Mucosa of stomach (tissue), 1 donor: ENCODE data around the gene MAGOH.

Experiments
- H3K27me3 ChIP-seq: one replicate; pipeline ENCODE4 v1.7.0; 2013; ENCODE audit warnings: mild to moderate bottlenecking, low read length; ENCODE audit not compliant: control insufficient read depth, insufficient read depth
- H3K36me3 ChIP-seq: one replicate; pipeline ENCODE4 v1.7.0; 2013; ENCODE audit warnings: low read length; ENCODE audit not compliant: control insufficient read depth, insufficient read depth
- H3K4me1 ChIP-seq: one replicate; pipeline ENCODE4 v1.7.0; 2013; ENCODE audit warnings: mild to moderate bottlenecking, low read length; ENCODE audit not compliant: control insufficient read depth, insufficient read depth
- H3K4me3 ChIP-seq: one replicate; pipeline ENCODE4 v1.7.0; 2013; ENCODE audit warnings: low read length
- H3K9ac ChIP-seq: one replicate; pipeline ENCODE4 v1.7.0; 2013; ENCODE audit warnings: mild to moderate bottlenecking, low read length, moderate library complexity
- H3K9me3 ChIP-seq: one replicate; pipeline ENCODE4 v1.7.0; 2013; ENCODE audit warnings: mild to moderate bottlenecking, low read length, moderate library complexity; ENCODE audit not compliant: control insufficient read depth
- donor health status: Pancreatic carcinoma.

MAGOH gene

DNA sequence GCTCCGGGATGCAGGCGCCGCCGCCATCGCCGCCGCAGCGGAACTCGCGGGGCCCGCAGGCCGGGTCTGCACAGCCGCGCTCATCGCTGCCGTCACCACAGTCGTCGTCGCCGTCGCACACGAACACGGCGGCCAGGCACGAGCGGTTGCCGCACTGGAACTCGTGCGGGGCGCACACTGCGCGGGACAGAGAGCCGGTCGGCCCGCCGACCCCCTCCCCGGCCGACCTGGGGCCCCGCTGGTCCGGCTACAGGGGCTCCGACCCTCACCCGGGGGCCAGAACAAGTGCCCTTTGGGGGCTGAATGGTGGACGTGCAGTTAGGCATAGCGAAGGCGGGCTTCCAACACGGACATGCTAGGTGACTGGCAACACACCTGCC is 38.6 kb upstream of the MAGOH start:
- no peak overlapping the region for H3K4me3 ChIP-seq
- H3K27me3 ChIP-seq = no peaks in the 10 kb centered on the region
- H3K4me1 ChIP-seq = no peaks in the 10 kb centered on the region
- no peaks in the 10 kb centered on the region for H3K9me3 ChIP-seq
- H3K9ac ChIP-seq = no peak overlapping the region
- H3K36me3 ChIP-seq = no peaks in the 10 kb centered on the region

DNA sequence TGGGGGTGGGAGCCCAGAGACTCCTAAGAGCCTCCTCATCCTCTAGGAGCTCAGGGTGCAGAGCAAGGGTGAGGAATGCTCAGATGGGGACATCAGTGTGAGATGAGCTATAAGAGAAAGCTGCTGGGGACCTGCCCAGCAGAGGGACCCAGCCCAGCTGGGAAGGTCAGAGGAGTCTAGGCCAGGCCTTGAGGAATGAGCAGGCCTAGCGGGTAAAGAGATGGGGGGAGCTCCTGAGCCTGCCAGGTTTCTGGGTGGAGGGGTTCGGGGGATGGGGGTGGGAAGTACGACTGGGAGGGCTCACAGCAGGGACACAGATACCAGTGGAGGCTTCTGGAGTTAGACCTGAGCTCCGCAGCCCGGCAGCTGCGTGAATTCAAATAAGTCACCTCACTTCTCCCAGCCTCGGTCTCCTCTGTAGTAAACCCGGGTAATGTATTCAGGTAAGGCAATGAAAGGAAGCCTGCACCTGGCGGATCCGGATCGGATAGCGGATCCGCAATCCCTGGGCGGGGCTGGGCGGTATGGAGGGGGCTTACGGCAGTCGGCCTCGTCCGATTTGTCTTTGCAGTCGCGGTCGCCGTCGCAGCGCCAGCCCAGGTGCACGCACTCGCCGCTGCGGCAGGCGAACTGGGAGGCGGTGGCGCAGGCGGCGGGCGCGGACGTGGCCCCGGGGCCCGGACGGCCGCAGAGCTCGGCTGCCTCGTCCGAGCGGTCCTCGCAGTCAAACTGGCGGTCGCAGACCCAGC is 38.0 kb upstream of the MAGOH start:
- Histone ChIP-seq H3K9ac (no peak overlapping the region), H3K36me3 (no peaks in the 10 kb centered on the region), H3K4me3 (no peak overlapping the region), H3K27me3 (no peaks in the 10 kb centered on the region), H3K9me3 (no peaks in the 10 kb centered on the region), H3K4me1 (no peaks in the 10 kb centered on the region)

DNA sequence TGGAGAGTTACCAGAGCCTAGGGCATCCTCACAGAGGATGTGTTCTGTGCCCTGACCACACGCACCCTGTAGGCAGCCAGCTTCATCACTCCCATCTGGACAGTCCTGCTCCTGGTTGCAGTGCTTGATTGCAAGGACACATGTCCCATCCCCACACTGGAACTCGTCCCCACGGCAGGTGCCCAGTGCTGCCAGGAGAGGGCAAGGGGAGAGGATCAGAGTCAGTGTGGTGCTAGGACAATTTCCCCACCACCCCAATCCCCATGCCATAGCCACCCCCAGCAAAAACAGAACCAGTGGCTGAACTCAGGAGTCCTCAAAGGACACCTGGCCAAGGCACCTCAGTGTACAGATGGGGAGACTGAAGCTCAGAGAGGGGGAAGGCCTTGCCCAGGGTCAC is 37.2 kb upstream of the MAGOH start:
- H3K4me3 ChIP-seq = no peak overlapping the region
- no peaks in the 10 kb centered on the region for H3K36me3 ChIP-seq
- no peaks in the 10 kb centered on the region for H3K9me3 ChIP-seq
- no peak overlapping the region for H3K9ac ChIP-seq
- H3K4me1 ChIP-seq = no peaks in the 10 kb centered on the region
- H3K27me3 ChIP-seq = no peaks in the 10 kb centered on the region

DNA sequence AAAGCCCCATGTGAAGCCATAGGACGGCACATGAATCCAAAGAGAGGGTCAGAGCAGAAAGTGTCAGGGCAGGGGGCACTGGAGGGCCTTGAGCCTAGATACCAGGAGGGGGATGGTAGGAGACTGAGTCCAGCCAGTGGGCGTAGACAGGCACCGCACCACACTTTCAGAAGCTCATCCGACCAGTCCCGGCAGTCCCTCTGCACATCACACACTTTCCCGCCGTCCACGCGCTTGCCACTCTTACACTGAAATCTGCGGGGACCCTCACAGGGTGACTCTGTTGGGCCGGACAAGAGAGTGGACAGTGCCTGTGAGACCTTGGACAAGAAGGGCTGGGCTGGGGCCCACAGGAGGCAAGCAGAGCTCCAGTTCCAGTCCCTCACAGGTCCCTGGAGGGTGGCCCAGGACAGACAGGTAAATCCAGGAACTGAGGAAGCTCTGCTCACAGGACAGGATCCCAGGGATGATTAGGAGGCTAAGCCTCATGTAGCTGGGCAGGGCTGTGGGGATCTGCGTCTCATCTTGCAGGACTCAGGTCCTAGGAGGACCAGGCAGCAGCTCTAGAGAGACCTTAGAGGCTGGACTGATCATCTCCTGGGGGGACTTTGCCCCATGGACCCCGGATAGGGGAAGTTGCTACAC is 36.3 kb upstream of the MAGOH start:
- H3K4me3 ChIP-seq = no peak overlapping the region
- no peaks in the 10 kb centered on the region for H3K9me3 ChIP-seq
- no peak overlapping the region for H3K9ac ChIP-seq
- no peaks in the 10 kb centered on the region for H3K4me1 ChIP-seq
- H3K27me3 ChIP-seq = no peaks in the 10 kb centered on the region
- H3K36me3 ChIP-seq = no peaks in the 10 kb centered on the region

DNA sequence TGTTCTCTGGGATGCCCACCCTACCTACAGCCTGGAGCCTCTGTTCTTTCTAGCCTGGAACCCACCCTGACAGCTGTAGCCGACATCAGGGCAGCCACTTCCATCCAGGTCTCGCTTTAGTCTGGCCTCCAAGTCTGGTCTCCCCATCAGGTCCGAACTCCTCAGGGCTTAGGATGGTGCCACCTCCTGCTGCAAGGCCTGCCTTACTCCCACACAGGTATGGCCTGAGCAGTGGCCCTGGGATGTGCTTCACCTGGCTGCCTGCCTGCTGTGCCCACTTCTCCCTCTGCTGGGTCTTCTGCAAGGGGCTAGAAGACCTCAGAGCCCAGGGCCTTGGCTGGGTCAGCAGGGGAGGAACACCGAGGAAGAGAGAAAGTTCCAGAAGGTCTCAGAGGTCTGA is 35.7 kb upstream of the MAGOH start:
- Histone ChIP-seq H3K9ac (no peak overlapping the region), H3K27me3 (no peaks in the 10 kb centered on the region), H3K9me3 (no peaks in the 10 kb centered on the region), H3K36me3 (no peaks in the 10 kb centered on the region), H3K4me3 (no peak overlapping the region), H3K4me1 (no peaks in the 10 kb centered on the region)

DNA sequence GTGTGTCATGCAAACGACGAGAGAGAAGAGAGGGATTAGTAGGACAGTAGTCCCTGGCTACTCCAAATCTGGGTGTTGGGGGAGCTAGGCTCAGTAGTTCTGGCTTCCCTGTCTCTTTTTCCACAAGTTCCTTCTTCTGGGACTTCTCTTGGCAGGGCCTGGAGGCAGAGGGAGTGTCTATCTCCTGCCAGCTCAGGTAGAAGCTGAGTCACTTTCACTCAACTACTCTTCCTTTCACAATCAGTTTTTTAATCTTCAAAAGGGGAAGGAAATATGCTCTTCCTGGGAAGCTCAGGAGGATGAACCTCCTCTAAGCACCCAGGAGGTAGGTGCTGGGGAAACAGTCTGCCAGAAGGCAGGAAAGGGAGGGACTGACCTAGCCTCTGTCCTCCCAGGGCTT is 35.2 kb upstream of the MAGOH start:
- no peak overlapping the region for H3K4me3 ChIP-seq
- no peak overlapping the region for H3K9ac ChIP-seq
- H3K36me3 ChIP-seq = no peaks in the 10 kb centered on the region
- H3K27me3 ChIP-seq = no peaks in the 10 kb centered on the region
- no peaks in the 10 kb centered on the region for H3K4me1 ChIP-seq
- H3K9me3 ChIP-seq = no peaks in the 10 kb centered on the region

DNA sequence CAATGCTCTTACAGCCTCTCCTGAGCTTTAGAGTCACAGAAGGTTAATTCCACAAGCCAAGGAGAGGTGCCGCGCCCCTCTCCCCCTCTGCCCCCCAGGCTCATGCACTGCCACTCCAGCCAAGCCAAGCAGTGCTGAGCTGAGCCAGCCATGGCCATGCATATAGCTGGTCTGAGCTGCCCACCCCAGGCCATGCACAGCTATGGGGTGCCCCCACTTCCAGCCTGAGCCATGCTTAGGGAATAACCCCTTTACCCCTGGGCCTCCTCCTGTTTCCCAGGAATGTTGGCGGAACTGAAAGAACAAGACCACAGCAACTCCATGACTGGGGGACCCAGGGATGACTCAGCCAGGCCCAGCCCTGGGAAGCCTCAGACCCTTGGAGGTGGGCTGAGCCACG is 34.0 kb upstream of the MAGOH start:
- Histone ChIP-seq H3K9me3 (no peaks in the 10 kb centered on the region), H3K36me3 (no peaks in the 10 kb centered on the region), H3K9ac (no peak overlapping the region), H3K27me3 (no peaks in the 10 kb centered on the region), H3K4me3 (no peak overlapping the region), H3K4me1 (no peaks in the 10 kb centered on the region)

DNA sequence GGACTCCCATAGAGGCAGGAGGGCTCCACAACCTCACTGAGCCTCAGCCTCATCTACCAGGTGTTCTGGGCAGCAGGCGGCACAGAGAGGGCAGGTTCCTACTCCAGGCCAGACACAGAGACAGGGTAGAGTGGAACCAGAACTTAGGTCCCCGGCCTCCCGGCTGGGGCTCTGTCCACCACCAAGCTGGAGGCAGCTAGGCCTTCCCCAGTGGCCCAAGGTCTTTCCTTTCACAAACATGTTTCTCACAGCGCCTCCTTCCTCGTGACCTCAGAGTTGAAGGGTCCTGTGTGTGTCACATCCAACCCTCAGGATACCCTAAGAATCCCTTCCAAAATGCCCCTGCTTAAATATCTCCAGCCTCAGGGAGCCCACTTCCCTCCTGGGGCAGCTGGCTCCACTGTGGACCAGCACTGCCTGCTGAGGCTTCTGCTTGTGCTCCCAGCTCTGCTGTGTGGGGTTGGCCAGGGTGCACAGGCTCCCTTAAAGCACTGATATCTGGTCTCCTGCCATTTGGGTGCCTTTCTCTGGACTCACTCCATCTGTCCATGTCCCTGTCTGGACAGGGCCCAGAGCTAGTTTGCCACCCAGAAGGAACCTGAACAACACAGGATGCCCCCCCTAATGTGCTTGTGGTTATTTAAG is 33.2 kb upstream of the MAGOH start:
- H3K4me3 ChIP-seq = no peak overlapping the region
- H3K9ac ChIP-seq = no peak overlapping the region
- no peaks in the 10 kb centered on the region for H3K9me3 ChIP-seq
- H3K36me3 ChIP-seq = no peaks in the 10 kb centered on the region
- H3K27me3 ChIP-seq = no peaks in the 10 kb centered on the region
- H3K4me1 ChIP-seq = no peaks in the 10 kb centered on the region

DNA sequence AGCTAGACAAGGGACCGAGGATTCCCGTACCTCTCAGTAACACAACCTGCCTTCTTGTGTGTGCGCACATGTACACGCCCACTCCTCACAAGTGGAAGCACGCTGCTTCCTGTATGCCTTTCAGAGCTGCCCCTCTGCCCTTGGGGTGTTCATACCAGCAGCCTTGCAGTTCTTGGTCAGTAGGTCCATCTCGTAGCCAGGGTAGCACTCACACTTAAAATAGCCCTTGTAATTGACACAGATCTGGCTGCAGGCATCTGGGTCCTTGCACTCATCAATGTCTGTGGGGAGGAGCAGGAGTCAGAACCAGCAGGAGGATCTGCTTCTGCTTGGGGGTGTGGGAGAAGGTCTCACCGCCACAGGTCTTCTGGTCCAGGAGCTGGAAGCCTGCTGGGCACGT is 32.6 kb upstream of the MAGOH start:
- Histone ChIP-seq H3K9me3 (no peaks in the 10 kb centered on the region), H3K4me3 (no peak overlapping the region), H3K36me3 (no peaks in the 10 kb centered on the region)

DNA sequence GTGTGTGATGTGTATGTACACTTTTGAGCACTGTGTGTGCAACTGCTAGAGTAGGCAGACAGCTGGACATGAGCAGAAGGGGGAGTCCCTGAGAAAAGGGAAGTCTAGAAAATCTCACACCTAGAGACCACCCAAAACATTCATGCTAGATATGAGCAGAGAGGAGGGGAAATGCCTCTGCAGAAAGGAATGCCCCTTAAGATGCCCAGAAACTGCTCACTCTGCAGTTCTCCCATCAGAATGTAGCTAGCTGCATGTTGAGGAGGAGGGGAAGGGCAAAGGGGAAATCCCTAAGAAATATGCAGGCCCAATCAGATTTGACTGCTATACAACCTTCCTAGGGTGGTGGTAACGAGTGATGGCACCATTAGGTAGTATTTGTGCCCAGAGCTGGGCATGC is 31.8 kb upstream of the MAGOH start:
- Histone ChIP-seq H3K4me1 (no peaks in the 10 kb centered on the region), H3K9ac (no peak overlapping the region), H3K4me3 (no peak overlapping the region), H3K9me3 (no peaks in the 10 kb centered on the region), H3K27me3 (no peaks in the 10 kb centered on the region), H3K36me3 (no peaks in the 10 kb centered on the region)

More for the DNA sequence above, 32.6 kb upstream of the MAGOH start:
- Histone ChIP-seq H3K4me1 (no peaks in the 10 kb centered on the region), H3K27me3 (no peaks in the 10 kb centered on the region), H3K9ac (no peak overlapping the region)

DNA sequence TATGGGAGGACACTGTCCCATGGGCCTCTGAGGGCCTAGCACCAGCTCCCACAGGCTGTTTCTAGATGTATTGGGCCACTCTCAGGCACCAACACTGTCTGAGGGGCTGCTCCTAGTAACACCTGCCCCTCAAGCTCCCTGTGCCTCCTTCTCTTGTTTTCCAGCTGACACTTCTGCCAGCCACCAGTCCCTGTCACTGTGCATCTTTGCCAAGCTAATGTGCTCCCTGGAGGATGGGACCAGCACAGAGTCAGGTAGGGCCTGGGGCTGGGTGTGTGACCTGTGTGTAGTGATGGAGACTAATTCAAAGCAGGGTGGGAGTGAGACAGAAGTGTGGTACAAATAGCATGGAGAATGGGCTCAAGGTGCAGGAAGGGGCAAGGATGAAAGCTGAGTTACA is 29.4 kb upstream of the MAGOH start:
- H3K9me3 ChIP-seq = no peaks in the 10 kb centered on the region
- H3K36me3 ChIP-seq = no peaks in the 10 kb centered on the region
- H3K27me3 ChIP-seq = no peaks in the 10 kb centered on the region
- H3K4me1 ChIP-seq = no peaks in the 10 kb centered on the region
- no peak overlapping the region for H3K9ac ChIP-seq
- no peak overlapping the region for H3K4me3 ChIP-seq

DNA sequence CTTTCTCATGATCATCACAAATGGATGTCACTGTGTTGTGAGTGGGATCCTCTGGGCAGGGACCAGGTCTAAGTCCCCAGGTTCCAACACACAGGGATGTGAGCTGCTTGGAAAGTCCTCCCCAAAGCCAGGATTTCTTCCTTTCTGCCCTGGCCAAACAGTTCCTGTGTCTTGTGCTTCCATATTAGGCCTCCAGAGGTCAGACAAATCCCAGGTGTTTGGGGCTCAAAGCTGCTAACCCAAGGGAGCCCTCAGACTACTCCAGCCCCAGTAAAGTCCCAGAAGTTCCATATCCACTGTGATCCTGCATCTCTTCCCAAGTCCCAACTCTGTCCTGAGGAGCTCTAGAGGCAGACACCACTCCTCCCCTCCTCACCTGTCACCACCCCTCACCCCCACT is 27.7 kb upstream of the MAGOH start:
- no peaks in the 10 kb centered on the region for H3K36me3 ChIP-seq
- no peaks in the 10 kb centered on the region for H3K4me1 ChIP-seq
- no peaks in the 10 kb centered on the region for H3K9me3 ChIP-seq
- H3K27me3 ChIP-seq = no peaks in the 10 kb centered on the region
- H3K4me3 ChIP-seq = no peak overlapping the region
- no peak overlapping the region for H3K9ac ChIP-seq
